Measurements from ENCODE around the gene ZNF618. TPM values are rescaled to one million over a fixed set of nuclear protein-coding genes. Genes with fewer than 3 reads are reported as not detected.
"Not testable (repeated sequence)": the region's sequence is repeated elsewhere in the genome, so short reads cannot be mapped to it uniquely, and the experiment has no call there.

Gene ZNF618
- total RNA-seq, 1 donor from 2014 or later, result 2.0 TPM

- ATAC-seq (ENCODE audit: poor library complexity), result no peak
- intact Hi-C loops (cut with DNase I), result loop anchor here (10.0 kb wide), 1 partner anchor 349 kb away; no protein-coding TSS in a partner anchor
- no peak for DNase-seq
Measured at GRCh38 chr9:114034196-114034595, 158.1 kb downstream of the ZNF618 start.

GRCh38 chr9:114034661-114035062 lies 158.6 kb downstream of the ZNF618 start:
- ATAC-seq (ENCODE audit: poor library complexity) (no peak), DNase-seq (no peak)
- intact Hi-C loops (cut with DNase I), result loop anchor here (10.0 kb wide), 1 partner anchor 350 kb away; no protein-coding TSS in a partner anchor

GRCh38 chr9:114035221-114035844 lies 159.2 kb downstream of the ZNF618 start:
- no peak for ATAC-seq (ENCODE audit: poor library complexity)
- intact Hi-C loops (cut with DNase I), result loop anchor here (10.0 kb wide), 1 partner anchor 351 kb away; no protein-coding TSS in a partner anchor
- DNase-seq, result no peak

- intact Hi-C loops (cut with DNase I), result loop anchor here (10.0 kb wide), 1 partner anchor 351 kb away; no protein-coding TSS in a partner anchor
- ATAC-seq (ENCODE audit: poor library complexity) (no peak), DNase-seq (no peak)
Measured at GRCh38 chr9:114035845-114036801, 160.0 kb downstream of the ZNF618 start.

GRCh38 chr9:114037249-114037648 lies 161.1 kb downstream of the ZNF618 start:
- intact Hi-C loops (cut with DNase I), result loop anchor here (10.0 kb wide), 1 partner anchor 352 kb away; no protein-coding TSS in a partner anchor
- ATAC-seq (ENCODE audit: poor library complexity) (no peak), DNase-seq (no peak)

DNA sequence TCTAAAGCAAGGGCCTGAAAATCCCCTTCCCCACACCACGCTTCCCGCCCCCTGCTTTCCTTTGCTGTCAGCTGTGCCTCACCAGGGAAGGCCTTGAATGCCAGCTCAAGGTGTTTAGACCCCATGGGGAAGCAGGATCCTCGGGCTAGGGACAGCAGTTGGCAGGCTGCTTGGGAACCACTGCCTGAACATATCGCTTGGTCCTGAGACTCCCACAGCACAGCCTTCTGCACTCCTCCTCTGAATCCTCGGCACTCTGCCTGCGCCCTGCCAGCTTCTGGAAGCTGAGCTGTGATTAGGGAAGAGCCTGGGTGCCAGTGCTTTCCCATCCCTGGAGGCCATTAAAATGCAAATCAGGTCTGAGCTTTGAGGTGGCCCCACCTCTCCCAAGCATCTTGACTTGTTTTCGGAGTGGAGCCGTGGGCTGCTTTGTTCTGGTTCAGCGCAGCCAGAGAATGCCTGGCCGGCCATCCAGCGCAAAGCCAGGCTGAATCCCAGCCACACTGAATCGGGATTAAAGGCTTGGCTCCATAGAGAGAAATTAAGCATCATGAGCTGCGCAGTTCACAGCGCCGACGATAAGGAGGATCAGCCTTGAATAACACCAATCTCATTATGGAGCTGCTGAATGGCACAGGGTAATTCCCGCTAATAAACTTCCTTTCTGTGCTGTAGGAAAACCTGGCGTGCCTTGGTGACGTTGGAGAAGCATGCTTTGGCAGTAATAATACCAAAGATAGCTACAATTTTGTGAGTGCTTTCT lies 162.0 kb downstream of the ZNF618 start:
- DNase-seq, result no peak
- no peak for ATAC-seq (ENCODE audit: poor library complexity)
- intact Hi-C loops (cut with DNase I), result loop anchor here (10.0 kb wide), 1 partner anchor 353 kb away; no protein-coding TSS in a partner anchor

- intact Hi-C loops (cut with DNase I), result loop anchor here (10.0 kb wide), 1 partner anchor 354 kb away; no protein-coding TSS in a partner anchor
- ATAC-seq (ENCODE audit: poor library complexity) (no peak), DNase-seq (no peak)
Measured at GRCh38 chr9:114038724-114039313, 162.7 kb downstream of the ZNF618 start.

DNA sequence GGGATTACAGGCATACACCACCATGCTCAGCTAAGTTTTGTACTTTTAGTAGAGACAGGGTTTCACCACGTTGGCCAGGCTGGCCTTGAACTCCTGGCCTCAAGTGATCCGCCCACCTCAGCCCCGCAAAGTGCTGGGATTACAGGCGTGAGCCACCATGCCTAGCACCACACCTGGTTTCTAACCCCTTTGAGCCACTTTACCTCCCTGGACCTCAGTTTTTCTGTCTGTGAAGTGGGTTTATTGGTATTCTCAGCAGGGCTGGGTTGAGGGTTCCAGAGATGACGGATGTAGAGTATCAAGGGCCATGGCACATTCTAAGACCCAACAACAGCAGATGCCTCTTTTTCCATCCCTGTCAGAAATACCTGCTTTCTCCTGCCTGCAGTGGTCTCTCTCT lies 163.4 kb downstream of the ZNF618 start:
- intact Hi-C loops (cut with DNase I), result loop anchor here (10.0 kb wide), 1 partner anchor 355 kb away; no protein-coding TSS in a partner anchor
- DNase-seq (no peak), ATAC-seq (ENCODE audit: poor library complexity) (no peak)

DNA sequence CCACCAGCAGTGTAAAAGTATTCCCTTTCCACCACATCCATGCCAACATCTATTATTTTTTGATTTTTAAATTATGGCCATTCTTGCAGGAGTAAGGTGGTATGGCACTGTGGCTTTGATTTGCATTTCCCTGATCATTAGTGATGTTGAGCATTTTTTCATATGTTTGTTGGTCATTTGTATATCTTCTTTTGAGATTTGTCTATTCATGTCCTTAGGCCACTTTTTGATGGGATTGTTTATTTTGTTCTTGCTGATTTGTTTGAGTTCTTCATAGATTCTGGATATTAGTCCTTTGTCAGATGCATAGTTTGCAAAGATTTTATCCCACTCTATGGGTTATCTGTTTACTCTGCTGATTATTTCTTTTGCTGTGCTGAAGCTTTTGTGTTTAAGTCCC lies 167.6 kb downstream of the ZNF618 start:
- intact Hi-C loops (cut with DNase I); DNase-seq; ATAC-seq (ENCODE audit: poor library complexity): not testable (repeated sequence)

GRCh38 chr9:114046237-114046755 lies 170.2 kb downstream of the ZNF618 start:
- intact Hi-C loops (cut with DNase I), result no loop called here
- no peak for DNase-seq
- ATAC-seq (ENCODE audit: poor library complexity), result no peak

DNA sequence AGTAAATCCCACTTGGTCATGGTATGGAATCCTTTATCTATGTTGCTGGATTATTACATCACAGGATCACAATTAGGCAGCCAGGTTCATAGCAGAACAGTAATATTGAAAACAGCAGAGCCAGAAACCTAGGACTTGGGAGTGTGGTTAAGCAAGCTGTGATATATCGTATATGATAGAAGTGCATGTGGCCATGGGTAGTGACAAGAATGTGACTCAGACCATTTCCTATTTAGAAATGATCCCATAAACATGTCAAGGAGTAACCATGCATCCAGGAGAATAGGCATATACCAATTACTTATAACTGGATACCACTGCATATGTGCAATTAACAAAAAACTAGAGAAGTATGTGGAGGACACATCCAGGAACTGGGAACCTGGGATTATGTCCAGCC lies 170.8 kb downstream of the ZNF618 start:
- no peak for DNase-seq

GRCh38 chr9:114047717-114048116 lies 171.6 kb downstream of the ZNF618 start:
- intact Hi-C loops (cut with DNase I), result no loop called here
- DNase-seq (no peak), ATAC-seq (ENCODE audit: poor library complexity) (no peak)

More for the DNA sequence above, 170.8 kb downstream of the ZNF618 start:
- ATAC-seq (ENCODE audit: poor library complexity), result no peak
- intact Hi-C loops (cut with DNase I), result no loop called here

DNA sequence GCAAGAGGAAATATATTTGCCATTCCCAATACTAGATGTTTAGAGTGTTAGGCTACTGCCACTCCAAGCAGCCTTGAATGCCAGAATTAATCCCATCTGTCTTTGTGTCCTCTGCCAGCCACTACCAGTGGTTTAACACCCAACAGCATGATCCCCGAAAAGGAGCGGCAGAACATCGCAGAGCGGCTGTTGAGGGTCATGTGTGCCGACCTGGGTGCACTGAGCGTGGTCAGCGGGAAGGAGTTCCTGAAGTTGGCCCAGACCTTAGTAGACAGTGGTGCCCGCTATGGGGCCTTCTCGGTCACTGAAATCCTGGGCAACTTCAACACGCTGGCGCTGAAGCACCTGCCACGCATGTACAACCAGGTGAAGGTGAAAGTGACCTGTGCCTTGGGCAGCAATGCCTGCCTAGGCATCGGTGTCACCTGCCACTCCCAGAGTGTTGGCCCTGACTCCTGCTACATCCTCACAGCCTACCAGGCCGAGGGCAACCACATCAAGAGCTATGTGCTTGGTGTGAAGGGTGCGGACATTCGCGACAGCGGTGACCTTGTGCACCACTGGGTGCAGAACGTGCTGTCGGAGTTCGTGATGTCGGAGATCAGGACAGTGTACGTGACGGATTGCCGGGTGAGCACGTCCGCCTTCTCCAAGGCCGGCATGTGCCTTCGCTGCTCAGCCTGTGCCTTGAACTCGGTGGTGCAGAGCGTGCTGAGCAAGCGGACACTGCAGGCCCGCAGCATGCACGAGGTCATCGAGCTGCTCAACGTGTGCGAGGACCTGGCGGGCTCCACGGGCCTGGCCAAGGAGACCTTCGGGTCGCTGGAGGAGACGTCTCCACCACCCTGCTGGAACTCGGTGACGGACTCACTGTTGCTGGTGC lies 172.7 kb downstream of the ZNF618 start:
- no peak for ATAC-seq (ENCODE audit: poor library complexity)
- intact Hi-C loops (cut with DNase I), result no loop called here
- no peak for DNase-seq

- no peak for ATAC-seq (ENCODE audit: poor library complexity)
- intact Hi-C loops (cut with DNase I), result no loop called here
- DNase-seq, result no peak
Measured at GRCh38 chr9:114049441-114050225, 173.5 kb downstream of the ZNF618 start.

GRCh38 chr9:114050226-114050568 lies 174.1 kb downstream of the ZNF618 start:
- intact Hi-C loops (cut with DNase I), result no loop called here
- DNase-seq (no peak), ATAC-seq (ENCODE audit: poor library complexity) (no peak)

DNA sequence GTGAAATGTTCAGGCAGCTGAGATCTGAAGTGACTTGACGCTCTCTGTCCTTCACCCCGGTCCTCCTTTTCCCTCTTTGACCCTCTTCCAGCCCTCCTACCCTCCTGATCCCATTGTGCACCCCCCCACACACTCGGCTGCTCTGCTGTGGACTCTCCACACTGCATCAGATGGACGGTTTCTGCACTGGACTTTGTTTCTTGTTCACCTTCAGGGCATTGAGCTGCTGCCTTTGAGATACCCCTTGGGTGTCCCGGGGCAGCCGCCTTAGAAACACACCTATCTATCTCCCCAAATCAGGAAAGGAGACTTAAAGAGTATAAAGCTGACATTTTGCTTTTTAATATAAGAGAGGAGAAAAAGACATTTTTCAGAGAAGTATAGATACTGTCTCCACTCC lies 174.5 kb downstream of the ZNF618 start:
- intact Hi-C loops (cut with DNase I), result no loop called here
- no peak for DNase-seq

DNA sequence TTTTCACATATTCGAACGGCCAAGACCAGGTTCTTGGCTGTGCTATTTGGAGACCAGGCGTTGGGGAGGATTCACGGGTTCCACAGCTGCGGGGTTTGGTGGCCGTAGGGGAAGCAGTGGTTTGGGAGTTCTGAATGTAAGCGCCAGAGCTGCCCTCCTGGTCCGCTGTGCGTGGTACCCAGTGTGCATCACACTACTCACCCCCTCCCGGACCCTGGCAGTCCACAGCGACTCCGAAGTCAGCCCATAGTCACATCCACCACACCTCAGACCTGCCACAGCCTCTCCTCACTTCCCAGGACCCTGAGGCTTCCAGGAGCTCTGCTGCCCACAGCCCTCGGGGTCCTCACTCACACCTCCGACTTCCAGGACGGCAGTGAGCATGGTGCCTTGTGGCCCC lies 175.2 kb downstream of the ZNF618 start:
- DNase-seq (no peak), ATAC-seq (ENCODE audit: poor library complexity) (no peak)
- intact Hi-C loops (cut with DNase I), result no loop called here

More for the DNA sequence above, 174.5 kb downstream of the ZNF618 start:
- ATAC-seq (ENCODE audit: poor library complexity), result no peak

Measured in Right ventricle myocardium superior (tissue), 1 donor.